CD4-positive, CD25-positive, alpha-beta regulatory T cell (primary cell): ENCODE results near the gene PDE5A. TPM values are rescaled to one million over a fixed set of nuclear protein-coding genes. Genes with fewer than 3 reads are reported as not detected.

ENCODE experiments used
- ATAC-seq, 2 donors: fragments of 150-1000 bp; cut with Tn5 transposase; one replicate each; pipeline ENCODE4 v1.10.0; 2021; ENCODE audit warnings: low read depth in 2 of 2, moderate number of reproducible peaks in 2 of 2, moderate library complexity in 1 of 2
- DNase-seq, 3 donors: peaks; one replicate each; pipeline versions ENCODE4 v3.0.0 to v3.0.0-alpha.2; 2012 to 2022; ENCODE audit warnings: mixed read lengths in 1 of 3
- H3K27ac ChIP-seq: one replicate; pipeline ENCODE4 v1.7.0; 2013; ENCODE audit warnings: mild to moderate bottlenecking, low read length; ENCODE audit not compliant: insufficient read depth, poor library complexity, severe bottlenecking
- H3K27me3 ChIP-seq: one replicate; pipeline ENCODE4 v1.7.0; 2013; ENCODE audit warnings: low read length; ENCODE audit not compliant: control insufficient read depth, insufficient read depth
- H3K36me3 ChIP-seq: one replicate; pipeline ENCODE4 v1.7.0; 2013; ENCODE audit warnings: mild to moderate bottlenecking, low read length, moderate library complexity; ENCODE audit not compliant: control insufficient read depth, insufficient read depth
- H3K4me1 ChIP-seq: 2 replicates; pipeline ENCODE4 v1.7.0; 2013; ENCODE audit warnings: mild to moderate bottlenecking, low read length; ENCODE audit not compliant: insufficient read depth, control insufficient read depth, poor library complexity, severe bottlenecking
- H3K4me3 ChIP-seq: one replicate; pipeline ENCODE4 v1.7.0; 2013; ENCODE audit warnings: low read depth, mild to moderate bottlenecking, low read length, moderate library complexity
- H3K9me3 ChIP-seq, 2 experiments: 1 replicate in 1 of 2; 2 replicates in 1 of 2; pipeline ENCODE4 v1.7.0; 2013; ENCODE audit warnings: low read length in 2 of 2, mild to moderate bottlenecking in 1 of 2, moderate library complexity in 1 of 2; ENCODE audit not compliant: control insufficient read depth in 2 of 2
- H3K27ac Mint-ChIP-seq, 3 donors: one replicate each; pipeline ENCODE4 v1.8.0; 2020 to 2022; ENCODE audit warnings: mild to moderate bottlenecking in 3 of 3, mixed read lengths in 3 of 3, moderate library complexity in 2 of 3
- H3K27me3 Mint-ChIP-seq: one replicate; pipeline ENCODE4 v1.8.0; 2022; ENCODE audit warnings: mild to moderate bottlenecking, mixed read lengths
- H3K36me3 Mint-ChIP-seq: one replicate; pipeline ENCODE4 v1.8.0; 2020; ENCODE audit warnings: mixed read lengths
- H3K4me1 Mint-ChIP-seq, 4 donors: one replicate each; pipeline ENCODE4 v1.8.0; 2020 to 2022; ENCODE audit warnings: mixed read lengths in 4 of 4, mild to moderate bottlenecking in 1 of 4
- H3K4me3 Mint-ChIP-seq, 4 donors: one replicate each; pipeline ENCODE4 v1.8.0; 2020 to 2022; ENCODE audit warnings: mild to moderate bottlenecking in 4 of 4, mixed read lengths in 4 of 4, moderate library complexity in 3 of 4
- H3K9me3 Mint-ChIP-seq, 7 donors: one replicate each; pipeline ENCODE4 v1.8.0; 2020 to 2022; ENCODE audit warnings: mixed read lengths in 7 of 7, mild to moderate bottlenecking in 3 of 7, moderate library complexity in 2 of 7
- polyA plus RNA-seq, 4 donors: library from polyadenylated mRNA; unstranded; fragments of 300-500 nt; fragmentation: Illumina TruSeq; gene quantifications; one replicate each; pipeline ENCODE4 v1.2.3, GENCODE V29; 2021
- total RNA-seq: library from RNA; stranded (reverse); gene quantifications from one replicate; pipeline ENCODE4 v1.2.3, GENCODE V29; 2022

Gene PDE5A
- total and polyA plus RNA-seq, 5 donors from 2014 or later = 0.63 to 4.9 (median 1.3) TPM

GRCh38 chr4:119512398-119512797, 116.2 kb downstream of the PDE5A start:
- Histone ChIP-seq H3K27me3 (no peaks in the 10 kb centered on the region), H3K36me3 (peaks cover 32% of the 10 kb centered on the region), H3K9me3 (no peaks in the 10 kb centered on the region), H3K27ac (no peak overlapping the region), H3K4me3 (no peak overlapping the region), H3K4me1 (no peaks in the 10 kb centered on the region)
- peaks cover 24% of the 10 kb centered on the region for H3K36me3 Mint-ChIP-seq
- H3K27ac Mint-ChIP-seq = no peak overlapping the region
- ATAC-seq = no peak
- peaks cover 0 to 4% (median 0%) of the 10 kb centered on the region in 4 donors for H3K4me1 Mint-ChIP-seq
- no peaks in the 10 kb centered on the region for H3K27me3 Mint-ChIP-seq
- no peak overlapping the region for H3K4me3 Mint-ChIP-seq
- H3K9me3 Mint-ChIP-seq = no peaks in the 10 kb centered on the region
- DNase-seq = no peak

GRCh38 chr4:119510395-119511149, 118.0 kb downstream of the PDE5A start:
- DNase-seq = no peak
- H3K4me3 Mint-ChIP-seq = no peak overlapping the region
- H3K4me1 Mint-ChIP-seq = peaks cover 0 to 4% (median 0%) of the 10 kb centered on the region in 4 donors
- no peak overlapping the region for H3K27ac Mint-ChIP-seq
- peaks cover 26% of the 10 kb centered on the region for H3K36me3 ChIP-seq
- no peak for ATAC-seq
- H3K27me3 ChIP-seq = no peaks in the 10 kb centered on the region
- H3K36me3 Mint-ChIP-seq = peaks cover 24% of the 10 kb centered on the region
- no peaks in the 10 kb centered on the region for H3K9me3 ChIP-seq
- no peaks in the 10 kb centered on the region for H3K4me1 ChIP-seq
- H3K9me3 Mint-ChIP-seq = no peaks in the 10 kb centered on the region
- H3K27me3 Mint-ChIP-seq = no peaks in the 10 kb centered on the region
- H3K4me3 ChIP-seq = no peak overlapping the region
- H3K27ac ChIP-seq = no peak overlapping the region

- H3K27ac Mint-ChIP-seq = no peak overlapping the region
- peaks cover 0 to 4% (median 0%) of the 10 kb centered on the region in 4 donors for H3K4me1 Mint-ChIP-seq
- Histone ChIP-seq H3K4me1 (no peaks in the 10 kb centered on the region), H3K27me3 (no peaks in the 10 kb centered on the region), H3K9me3 (no peaks in the 10 kb centered on the region), H3K36me3 (peaks cover 16% of the 10 kb centered on the region), H3K27ac (no peak overlapping the region), H3K4me3 (no peak overlapping the region)
- peaks cover 35% of the 10 kb centered on the region for H3K36me3 Mint-ChIP-seq
- H3K9me3 Mint-ChIP-seq = no peaks in the 10 kb centered on the region
- H3K4me3 Mint-ChIP-seq = no peak overlapping the region
- DNase-seq (no peak), ATAC-seq (no peak)
- H3K27me3 Mint-ChIP-seq = no peaks in the 10 kb centered on the region
These were observed 120.3 kb downstream of the PDE5A start for GRCh38 chr4:119508281-119508680.

- H3K36me3 Mint-ChIP-seq = peaks cover 31% of the 10 kb centered on the region
- no peaks in the 10 kb centered on the region for H3K9me3 ChIP-seq
- peaks cover 6% of the 10 kb centered on the region for H3K36me3 ChIP-seq
- no peak for DNase-seq
- H3K4me3 Mint-ChIP-seq = no peak overlapping the region
- peaks cover 0 to 4% (median 0%) of the 10 kb centered on the region in 4 donors for H3K4me1 Mint-ChIP-seq
- no peak overlapping the region for H3K27ac Mint-ChIP-seq
- H3K27ac ChIP-seq = no peak overlapping the region
- ATAC-seq = no peak
- H3K4me3 ChIP-seq = no peak overlapping the region
- no peaks in the 10 kb centered on the region for H3K4me1 ChIP-seq
- H3K9me3 Mint-ChIP-seq = no peaks in the 10 kb centered on the region
- no peaks in the 10 kb centered on the region for H3K27me3 ChIP-seq
- no peaks in the 10 kb centered on the region for H3K27me3 Mint-ChIP-seq
These were observed 121.8 kb downstream of the PDE5A start for GRCh38 chr4:119506806-119507205.

GRCh38 chr4:119504616-119505015, 124.0 kb downstream of the PDE5A start:
- Mint-ChIP-seq H3K4me3 (no peak overlapping the region), H3K27me3 (no peaks in the 10 kb centered on the region), H3K4me1 (peaks cover 0 to 4% (median 0%) of the 10 kb centered on the region in 4 donors), H3K36me3 (peaks cover 51% of the 10 kb centered on the region), H3K9me3 (no peaks in the 10 kb centered on the region), H3K27ac (no peak overlapping the region)
- Histone ChIP-seq H3K27me3 (no peaks in the 10 kb centered on the region), H3K4me1 (no peaks in the 10 kb centered on the region), H3K27ac (no peak overlapping the region), H3K36me3 (peaks cover 13% of the 10 kb centered on the region), H3K4me3 (no peak overlapping the region), H3K9me3 (no peaks in the 10 kb centered on the region)
- no peak for ATAC-seq
- DNase-seq = no peak

- Mint-ChIP-seq H3K36me3 (peaks cover 61% of the 10 kb centered on the region), H3K27me3 (no peaks in the 10 kb centered on the region), H3K27ac (no peak overlapping the region), H3K4me1 (no peaks in the 10 kb centered on the region), H3K4me3 (no peak overlapping the region), H3K9me3 (no peaks in the 10 kb centered on the region)
- Histone ChIP-seq H3K4me3 (no peak overlapping the region), H3K4me1 (no peaks in the 10 kb centered on the region), H3K9me3 (no peaks in the 10 kb centered on the region), H3K27me3 (no peaks in the 10 kb centered on the region), H3K27ac (no peak overlapping the region), H3K36me3 (peaks cover 35% of the 10 kb centered on the region)
- no peak for DNase-seq
- ATAC-seq = no peak
These were observed 126.9 kb downstream of the PDE5A start for GRCh38 chr4:119501740-119502139.

GRCh38 chr4:119498527-119498926, 130.1 kb downstream of the PDE5A start:
- Mint-ChIP-seq H3K36me3 (peaks cover 56% of the 10 kb centered on the region), H3K27me3 (no peaks in the 10 kb centered on the region), H3K4me1 (peaks cover 0 to 2% (median 0%) of the 10 kb centered on the region in 4 donors), H3K4me3 (no peak overlapping the region), H3K9me3 (no peaks in the 10 kb centered on the region), H3K27ac (no peak overlapping the region)
- Histone ChIP-seq H3K9me3 (no peaks in the 10 kb centered on the region), H3K27ac (no peak overlapping the region), H3K4me1 (no peaks in the 10 kb centered on the region), H3K4me3 (no peak overlapping the region), H3K27me3 (no peaks in the 10 kb centered on the region), H3K36me3 (peaks cover 52% of the 10 kb centered on the region)
- DNase-seq (no peak), ATAC-seq (no peak)

- Mint-ChIP-seq H3K27ac (no peak overlapping the region), H3K36me3 (peaks cover 27% of the 10 kb centered on the region), H3K27me3 (no peaks in the 10 kb centered on the region), H3K4me3 (no peak overlapping the region), H3K9me3 (no peaks in the 10 kb centered on the region), H3K4me1 (peaks cover 0 to 4% (median under 1%) of the 10 kb centered on the region in 4 donors)
- Histone ChIP-seq H3K27ac (no peak overlapping the region), H3K36me3 (peaks cover 43% of the 10 kb centered on the region), H3K27me3 (no peaks in the 10 kb centered on the region), H3K9me3 (no peaks in the 10 kb centered on the region), H3K4me3 (no peak overlapping the region), H3K4me1 (no peaks in the 10 kb centered on the region)
- ATAC-seq (no peak), DNase-seq (no peak)
These were observed 134.7 kb downstream of the PDE5A start for GRCh38 chr4:119493886-119494285.
